GM12875 (cell line): ENCODE measurements around the gene CITED4.

Experiments used
- H3K4me3 ChIP-seq: one replicate; pipeline ENCODE4 v1.5.1; 2011; ENCODE audit warnings: low read depth, low read length, control low read depth
- CTCF ChIP-seq: IDR thresholded peaks from 2 replicates; pipeline ENCODE4 v1.5.1; 2011; ENCODE audit warnings: low read depth, mild to moderate bottlenecking, control low read depth, inconsistent platforms, low read length, moderate library complexity, borderline replicate concordance; ENCODE audit not compliant: insufficient read depth

The CITED4 gene

GRCh38 chr1:40824591-40825434, 37.4 kb downstream of the CITED4 start:
- TF ChIP-seq CTCF: no peak
- H3K4me3 ChIP-seq: no peak overlapping the region

- no peak overlapping the region for H3K4me3 ChIP-seq
- no peak for TF ChIP-seq CTCF
Measured at GRCh38 chr1:40823983-40824382, 38.2 kb downstream of the CITED4 start.

GRCh38 chr1:40823345-40823744, 38.8 kb downstream of the CITED4 start:
- no peak for TF ChIP-seq CTCF
- H3K4me3 ChIP-seq: no peak overlapping the region

- H3K4me3 ChIP-seq: no peak overlapping the region
- TF ChIP-seq CTCF: no peak
Measured at GRCh38 chr1:40822890-40823289, 39.3 kb downstream of the CITED4 start.

- no peak overlapping the region for H3K4me3 ChIP-seq
- no peak for TF ChIP-seq CTCF
Measured at GRCh38 chr1:40820911-40821693, 41.1 kb downstream of the CITED4 start.

- H3K4me3 ChIP-seq: no peak overlapping the region
- no peak for TF ChIP-seq CTCF
Measured at GRCh38 chr1:40820251-40820797, 41.8 kb downstream of the CITED4 start.

- no peak overlapping the region for H3K4me3 ChIP-seq
- no peak for TF ChIP-seq CTCF
Measured at GRCh38 chr1:40819101-40819500, 43.1 kb downstream of the CITED4 start.
